HG02870 (cell line): ENCODE measurements around the gene PEMT.

Experiments used
- ATAC-seq: cut with Tn5 transposase; IDR thresholded peaks from one replicate; pipeline ENCODE4 v1.9.1; 2021; ENCODE audit warnings: mild to moderate bottlenecking, moderate library complexity; ENCODE audit not compliant: unreplicated experiment

Gene PEMT

DNA sequence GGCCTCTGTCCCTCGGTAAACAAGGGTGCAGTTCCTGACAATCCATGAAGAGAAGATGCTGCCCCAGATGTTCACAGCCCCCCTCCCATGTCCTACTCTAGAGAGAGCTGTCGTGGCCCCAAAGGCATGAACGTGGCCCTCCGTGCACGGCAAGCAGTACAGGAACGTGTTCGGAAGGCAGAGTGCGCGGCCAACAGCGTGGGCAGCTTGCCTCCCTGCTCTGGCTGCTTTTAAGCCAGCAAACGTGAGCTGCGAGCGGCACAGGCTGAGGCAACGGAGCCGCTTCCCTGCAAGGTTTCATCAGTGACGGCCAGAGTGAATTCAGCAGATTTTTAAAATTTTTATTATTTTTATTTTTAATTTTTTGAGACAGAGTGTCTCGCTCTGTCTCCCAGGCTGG lies 37.2 kb downstream of the PEMT start:
- no peak for ATAC-seq

DNA sequence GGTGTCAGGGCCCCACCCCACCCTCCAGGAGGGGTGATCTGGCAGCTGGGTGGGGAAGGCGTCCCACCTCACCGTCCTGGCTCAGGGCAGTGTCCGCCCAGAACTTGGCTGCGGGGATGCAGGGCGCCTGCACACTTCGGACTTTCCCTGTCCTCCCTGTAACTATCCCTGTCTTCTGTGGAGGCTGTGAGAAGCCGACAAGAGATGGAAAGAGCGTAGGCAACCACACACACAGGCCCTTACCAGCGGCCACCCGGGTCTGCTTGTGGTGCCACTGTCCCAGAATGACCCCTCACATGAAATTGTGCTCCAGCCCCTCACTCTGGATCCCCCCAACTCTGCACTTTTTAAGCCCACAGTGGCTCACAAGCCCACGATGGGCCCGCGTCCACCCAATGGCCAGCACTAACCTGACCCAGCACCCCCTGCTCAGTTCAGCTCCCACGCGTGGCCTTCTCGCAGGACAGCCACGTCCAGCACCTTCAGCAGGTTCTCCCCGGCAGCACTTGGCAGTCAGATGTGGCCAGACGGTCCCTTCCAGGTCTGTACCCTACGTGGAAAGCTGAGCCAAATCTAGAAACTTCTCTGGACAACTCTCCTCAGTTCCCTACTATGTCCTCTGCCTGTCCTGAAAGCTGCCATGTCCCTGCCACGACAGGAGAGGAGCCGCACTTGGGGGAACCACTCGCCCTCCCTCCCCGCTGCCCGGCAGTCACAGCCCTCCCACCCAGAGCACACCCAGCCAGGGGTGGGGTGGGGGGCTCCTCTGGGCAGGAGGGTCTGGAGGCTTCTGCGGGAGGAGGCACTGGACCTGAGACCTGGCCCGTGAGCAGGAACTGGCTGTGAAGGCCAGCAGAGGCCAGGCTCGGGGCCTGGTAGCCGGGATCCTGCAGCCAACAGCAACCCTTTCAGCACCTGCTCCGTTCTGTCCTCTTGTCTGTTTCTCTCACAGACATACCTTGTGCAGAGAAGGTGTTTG lies 38.0 kb downstream of the PEMT start:
- no peak for ATAC-seq

DNA sequence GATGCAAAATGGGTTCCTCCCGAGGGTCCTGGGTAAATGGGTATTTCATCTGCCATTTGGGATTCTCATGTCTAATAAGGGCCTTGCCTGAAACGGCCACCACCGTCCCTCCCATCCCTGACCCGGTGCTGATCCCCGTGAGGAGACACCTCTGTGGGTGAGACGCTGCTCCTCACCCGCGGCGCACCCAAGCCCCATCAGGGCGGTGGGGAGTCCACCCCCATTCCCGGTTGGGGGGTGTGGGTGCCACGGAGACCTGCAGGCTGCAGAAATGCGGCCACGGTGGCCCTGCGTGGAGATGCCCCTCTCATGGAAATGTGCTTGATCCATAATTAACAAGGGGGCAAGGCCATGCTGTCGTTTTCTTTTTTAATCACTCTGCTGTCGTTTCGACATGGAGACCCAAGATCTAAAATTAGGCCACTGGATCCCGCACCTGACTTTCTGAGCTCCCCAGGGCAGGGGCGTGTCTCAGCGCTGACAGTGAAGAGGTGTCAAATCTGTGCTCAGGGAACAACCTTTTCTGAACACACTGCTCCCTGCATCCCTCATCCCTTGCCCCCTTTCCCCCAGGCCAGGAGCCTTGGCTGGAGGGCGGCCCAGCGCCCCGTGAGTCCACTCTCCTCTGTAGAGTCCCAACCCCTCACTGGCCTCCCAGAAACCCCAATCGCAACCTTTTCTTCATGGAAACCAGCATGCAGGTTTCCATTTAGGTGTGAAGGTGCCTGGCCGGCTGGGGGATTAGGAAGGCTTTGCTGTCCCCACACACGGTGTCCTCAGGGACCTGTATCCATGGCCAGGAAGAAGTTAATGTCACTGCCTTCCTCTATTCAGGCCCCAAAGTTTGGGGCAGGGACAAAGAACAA lies 38.9 kb downstream of the PEMT start:
- ATAC-seq, result no peak

DNA sequence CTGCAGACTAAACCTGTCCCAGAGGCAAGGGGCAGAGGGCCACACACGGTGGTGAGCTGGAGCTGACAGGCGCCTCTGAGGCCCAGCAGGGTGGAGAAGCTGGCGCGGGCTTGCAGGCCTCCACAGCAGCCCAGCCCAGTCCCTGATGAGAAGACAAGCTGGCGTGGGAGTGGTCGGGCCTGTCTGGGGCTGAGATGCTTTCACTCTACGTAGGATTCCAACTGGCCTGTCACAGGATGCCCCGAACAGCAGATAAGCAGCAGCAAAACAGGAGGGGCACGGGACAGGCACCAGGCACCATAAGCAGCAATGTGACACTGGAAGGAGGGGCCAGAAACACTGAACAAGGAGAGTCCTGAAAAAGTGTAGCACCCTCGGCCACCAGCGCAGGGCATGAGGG lies 40.1 kb downstream of the PEMT start:
- ATAC-seq, result no peak

DNA sequence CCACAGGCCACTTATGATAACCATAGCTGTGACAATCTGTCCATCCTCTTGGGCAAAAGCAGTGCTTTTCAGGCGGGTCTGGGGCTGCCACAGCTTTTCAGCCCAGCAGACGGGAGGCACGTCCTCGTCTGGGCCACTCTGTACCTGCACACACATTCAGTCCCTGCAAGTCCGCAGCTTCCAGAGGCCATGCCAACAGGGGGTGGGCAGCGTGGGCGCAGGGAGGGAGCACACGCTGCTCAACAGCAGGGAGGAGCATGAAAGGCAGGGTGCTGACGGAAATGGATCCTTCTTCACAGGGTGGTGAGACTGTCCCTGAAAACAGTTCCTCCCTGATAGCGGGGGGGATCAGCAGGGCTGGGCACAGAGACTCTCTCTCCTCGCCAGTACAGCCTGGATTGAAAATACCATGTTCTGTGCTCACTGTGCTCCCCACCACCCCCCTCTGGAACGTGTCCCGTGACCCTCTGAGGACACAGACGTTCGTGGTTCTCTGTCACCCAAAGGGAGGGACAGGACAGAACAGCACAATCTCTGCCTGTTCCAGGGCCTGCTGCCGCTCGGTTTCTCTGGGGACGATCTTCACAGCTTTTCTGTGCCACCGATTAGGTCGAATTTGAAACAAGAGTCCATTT lies 41.7 kb downstream of the PEMT start:
- ATAC-seq, result no peak

DNA sequence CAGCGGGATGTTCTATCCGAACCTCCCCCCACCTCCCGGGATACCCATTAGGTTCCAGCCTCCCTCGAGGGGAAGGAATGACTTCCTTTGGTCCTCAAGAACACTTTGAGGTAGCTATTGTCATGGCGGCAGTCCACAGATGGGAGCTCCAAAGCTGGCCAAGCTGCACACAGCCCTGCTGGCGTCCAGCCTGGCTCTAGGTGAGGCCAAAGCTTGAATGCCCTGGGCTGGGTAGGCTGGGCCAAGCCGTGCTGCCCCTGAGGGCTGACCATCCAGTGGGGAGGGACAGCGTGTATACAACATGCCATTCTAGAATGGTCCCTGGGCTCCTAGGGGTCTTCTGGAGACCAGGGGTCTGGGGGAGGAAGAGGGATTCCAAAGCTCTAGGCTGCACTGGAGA lies 43.5 kb downstream of the PEMT start:
- no peak for ATAC-seq

DNA sequence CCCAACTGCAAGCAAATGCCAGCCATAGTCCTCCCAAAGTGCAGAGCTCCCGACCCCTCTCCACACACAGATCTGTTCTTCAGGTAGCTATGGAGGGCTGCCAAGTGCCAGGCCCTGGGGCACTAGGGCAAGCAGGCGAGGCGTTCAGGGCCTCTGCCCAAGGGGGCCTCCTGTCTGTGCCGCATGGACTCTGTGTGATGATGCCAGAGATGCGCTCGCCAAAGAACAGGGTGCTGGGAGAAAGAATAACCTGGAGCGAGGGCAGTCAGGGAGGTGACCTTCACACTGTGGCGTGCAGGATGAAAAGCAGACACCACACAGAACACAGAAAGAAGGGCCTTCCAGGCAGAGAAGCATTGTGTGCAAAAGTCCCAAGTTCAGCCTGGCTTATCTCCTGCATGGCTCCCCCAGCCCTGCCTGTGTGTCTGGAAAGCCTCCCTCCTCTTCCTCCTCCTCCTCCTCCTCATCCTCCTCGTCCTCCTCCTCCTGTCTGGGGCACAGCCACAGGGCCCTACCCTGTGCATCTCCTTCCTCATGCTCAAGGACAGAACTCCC lies 44.2 kb downstream of the PEMT start:
- no peak for ATAC-seq

DNA sequence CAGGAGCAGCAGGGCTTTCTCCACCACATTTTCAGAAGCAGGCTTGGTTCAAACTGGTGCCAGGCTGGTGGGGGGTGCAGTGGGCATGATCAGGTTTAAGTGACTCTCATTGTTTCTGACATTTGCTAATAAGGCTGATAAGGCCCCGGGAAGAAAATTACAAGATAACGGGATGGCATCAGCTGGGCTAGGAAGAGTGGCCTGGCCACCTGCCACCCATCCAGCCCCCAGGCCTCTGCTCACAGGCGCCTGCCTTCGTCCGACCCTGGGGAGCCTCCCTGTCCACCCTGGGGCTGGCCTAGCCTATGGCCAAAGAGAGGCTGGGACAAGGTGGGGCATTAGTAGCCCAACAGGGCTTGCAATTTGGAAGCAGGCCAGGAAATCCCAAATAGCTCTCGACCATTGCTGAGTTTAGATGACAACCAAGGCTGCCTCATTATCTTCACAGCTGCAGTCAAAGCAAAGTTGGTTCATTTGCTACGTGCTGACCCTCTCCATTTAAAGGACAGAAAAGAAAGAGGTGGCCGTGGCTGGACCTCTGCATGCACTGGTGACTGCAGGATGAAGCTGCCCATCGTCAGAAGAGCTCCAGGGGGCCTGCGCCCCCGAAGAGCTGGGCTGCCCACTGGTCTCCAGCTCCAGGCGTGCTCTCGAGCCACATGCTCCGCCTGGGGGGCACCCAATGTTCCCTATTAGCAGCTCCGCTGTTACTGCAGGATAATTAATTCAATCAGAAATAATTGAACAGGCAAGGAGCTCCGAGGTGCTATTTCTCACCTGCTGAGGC lies 44.9 kb downstream of the PEMT start:
- ATAC-seq, result no peak

DNA sequence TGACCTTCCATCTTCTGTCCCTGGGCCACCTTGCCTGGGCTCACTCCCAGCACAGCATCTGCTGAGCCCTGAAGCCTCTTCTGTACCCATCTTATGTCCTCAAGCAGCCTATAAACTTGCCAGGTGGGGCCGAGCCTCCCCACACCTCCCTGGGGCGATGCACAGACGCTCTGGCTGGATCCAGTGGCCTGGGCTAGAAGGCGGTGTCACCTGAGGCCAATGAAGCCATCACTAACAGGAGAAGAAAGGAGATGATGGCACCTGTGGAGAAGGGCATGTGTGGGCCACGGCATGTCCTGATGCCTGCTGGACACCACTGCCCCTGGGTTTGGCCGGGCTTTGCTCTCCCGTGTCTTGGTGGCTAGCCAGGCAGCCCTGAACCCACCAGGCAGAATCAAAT lies 45.5 kb downstream of the PEMT start:
- ATAC-seq, result no peak

DNA sequence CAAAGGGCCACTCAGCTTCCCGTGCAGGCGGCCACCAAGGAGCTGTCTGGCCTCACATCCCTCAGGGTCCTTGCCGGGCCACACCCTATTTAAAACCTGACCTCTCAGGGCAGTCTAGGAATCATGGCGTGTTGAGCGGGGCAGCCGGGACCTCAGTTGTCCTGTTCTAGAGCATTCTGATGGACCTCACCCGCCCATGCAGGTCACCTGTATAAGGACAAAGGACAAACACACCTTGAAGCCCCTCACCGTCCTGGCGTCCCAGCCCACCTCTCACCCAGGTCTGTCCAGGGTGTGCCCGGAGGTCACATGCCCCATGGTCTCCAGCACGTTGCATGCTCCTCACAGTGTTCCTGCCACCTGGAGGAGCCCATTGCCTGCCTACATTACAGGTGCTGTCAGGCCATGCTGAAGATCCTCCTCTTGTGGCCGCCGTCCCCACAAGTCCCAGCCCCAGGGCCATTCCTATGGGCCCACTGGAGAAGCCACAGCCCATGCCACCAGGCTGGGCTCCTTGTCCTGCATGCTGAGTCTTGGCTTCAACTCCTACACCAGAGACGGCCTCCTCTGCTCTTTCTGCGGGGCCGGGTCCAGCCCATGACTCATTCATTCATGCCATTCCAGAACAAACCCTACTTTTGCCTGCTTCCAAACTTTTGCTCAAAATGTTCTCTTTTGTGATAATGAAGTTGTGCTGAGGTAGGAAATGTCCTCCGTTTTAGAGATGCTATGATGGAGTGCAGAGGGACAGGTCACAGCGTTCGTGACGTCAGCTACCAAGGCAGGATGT lies 46.3 kb downstream of the PEMT start:
- no peak for ATAC-seq

DNA sequence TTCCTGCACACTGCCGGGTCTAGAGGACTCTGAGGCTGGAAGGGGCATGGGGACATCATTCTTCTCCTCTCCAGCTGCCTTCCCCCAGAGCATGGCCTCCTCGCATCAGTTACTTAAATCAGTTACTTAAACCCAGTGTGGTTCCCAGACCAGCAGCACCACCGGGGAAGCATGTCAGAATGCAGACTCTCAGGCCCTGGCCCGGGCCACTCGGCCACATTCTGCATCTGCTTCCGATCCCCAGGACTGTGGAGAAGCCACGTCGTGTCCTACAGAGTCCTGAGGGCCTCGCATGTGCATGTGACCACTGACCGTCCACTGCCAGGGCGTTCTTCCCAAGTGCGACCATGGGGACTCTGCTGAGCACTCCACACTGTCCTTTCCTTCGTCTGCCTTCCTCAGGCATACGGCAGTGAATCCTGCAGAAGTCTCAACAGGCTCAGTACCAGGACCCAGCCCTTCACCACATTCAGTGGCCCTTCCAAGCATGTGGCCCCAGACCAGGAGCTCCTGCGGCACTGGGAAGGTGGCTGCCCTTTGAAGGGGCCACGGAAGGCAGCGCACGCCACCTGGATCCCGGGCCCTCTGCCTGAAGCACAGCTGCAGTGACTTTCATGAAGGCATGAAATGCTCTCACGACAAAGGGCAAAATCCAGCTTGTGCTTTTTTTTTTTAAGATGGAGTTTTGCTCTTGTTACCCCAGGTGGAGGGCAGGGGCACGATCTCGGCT lies 48.4 kb downstream of the PEMT start:
- ATAC-seq, result no peak

DNA sequence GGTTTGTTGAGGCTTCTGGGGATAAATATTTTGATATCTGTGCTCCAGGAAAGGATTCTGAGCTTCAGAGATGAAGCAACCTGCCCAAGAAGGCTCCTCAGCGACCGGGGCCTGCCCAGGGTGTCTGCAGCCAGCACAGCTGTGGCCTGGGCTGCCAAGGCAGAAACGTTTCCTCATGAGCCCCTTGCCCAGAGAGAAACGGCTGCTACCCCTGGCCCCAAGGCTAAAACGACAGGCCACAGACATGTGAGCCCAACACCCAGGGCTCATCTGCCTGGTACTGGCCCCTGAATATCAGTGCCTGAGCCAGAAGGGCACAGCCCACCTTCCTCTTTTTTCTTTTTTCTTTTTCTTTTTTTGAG lies 49.9 kb downstream of the PEMT start:
- no peak for ATAC-seq

DNA sequence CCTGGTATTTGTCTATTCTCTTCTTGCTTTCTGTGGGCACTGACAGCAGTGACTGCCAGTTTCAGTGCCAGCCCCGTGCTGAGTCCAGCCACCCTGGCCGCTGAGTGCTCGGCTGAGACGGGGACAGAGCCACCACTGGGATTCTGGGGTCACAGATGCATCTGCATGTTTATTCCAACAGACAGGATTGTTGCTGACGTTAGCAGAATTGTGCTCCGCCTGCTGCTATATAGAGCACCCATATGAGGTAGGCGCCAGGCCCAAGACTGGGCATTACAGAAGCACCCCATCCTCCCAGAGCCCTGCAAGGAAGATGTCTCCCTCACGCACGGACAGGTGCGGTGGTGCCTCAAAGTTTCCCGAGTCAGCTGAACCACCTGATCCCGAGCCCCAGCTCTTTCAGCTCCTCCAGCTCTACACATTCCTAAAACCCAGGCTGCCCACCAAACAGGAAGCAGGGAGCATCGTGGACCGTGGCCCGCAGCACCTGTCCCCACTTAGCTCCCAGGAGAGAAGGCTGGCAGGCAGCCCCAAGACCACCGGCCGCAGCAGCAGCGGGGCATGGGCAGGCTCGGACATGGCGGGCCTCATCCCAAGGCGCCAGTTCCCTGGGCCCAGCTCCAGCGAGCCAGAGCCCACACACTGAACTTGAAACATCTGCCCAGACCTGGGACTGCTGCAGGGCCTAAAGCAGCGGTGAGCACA lies 50.4 kb downstream of the PEMT start:
- ATAC-seq, result no peak

DNA sequence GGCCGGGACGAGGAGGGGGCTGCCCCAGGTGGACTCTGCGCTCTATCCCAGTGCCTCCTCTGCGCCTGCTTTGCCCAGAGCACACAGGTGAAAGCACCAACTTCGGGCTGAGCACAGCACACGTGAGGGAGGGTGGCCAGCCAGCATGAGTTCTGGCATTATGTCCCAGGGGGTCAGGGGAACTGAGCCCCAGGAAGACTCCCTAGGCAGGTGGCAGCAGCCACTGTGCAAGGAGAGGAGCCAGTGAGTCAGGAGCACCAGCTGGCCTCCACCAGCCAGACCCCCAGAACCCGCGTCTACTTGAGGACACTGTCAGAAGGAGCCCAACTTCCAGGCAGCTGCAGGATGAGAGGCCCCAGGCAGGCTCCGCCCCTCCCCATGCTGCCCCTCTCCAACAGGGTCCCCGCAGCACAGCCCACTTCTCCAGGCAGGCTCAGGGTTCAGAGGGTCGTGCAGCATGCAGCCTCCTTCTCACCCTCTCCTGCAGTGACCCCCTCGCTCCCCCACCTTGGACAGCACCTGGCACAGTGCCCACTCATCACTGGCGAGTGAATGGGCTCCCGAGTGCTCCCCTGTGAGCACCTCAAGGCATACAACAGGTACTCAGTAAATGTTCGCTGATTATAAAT lies 51.1 kb downstream of the PEMT start:
- no peak for ATAC-seq

DNA sequence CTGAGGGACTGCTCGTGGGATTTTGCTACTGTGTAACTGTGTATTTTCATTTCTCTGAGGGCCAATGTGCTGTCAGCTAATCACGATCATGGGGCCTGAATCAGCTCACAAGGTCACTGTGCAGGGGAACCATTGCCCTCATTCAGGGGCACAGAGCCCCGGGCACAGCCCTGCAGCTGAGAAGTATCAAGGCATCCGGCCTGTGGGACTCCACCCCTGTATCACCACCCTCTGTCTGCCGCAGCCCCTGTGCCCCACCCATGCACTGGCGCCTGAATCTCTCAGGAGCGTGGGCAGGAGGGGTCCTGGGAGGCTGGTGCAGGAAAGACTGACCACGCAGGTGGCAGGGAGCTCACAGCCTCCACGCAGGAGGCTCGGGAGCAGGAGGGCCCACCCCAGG lies 51.9 kb downstream of the PEMT start:
- ATAC-seq, result no peak

DNA sequence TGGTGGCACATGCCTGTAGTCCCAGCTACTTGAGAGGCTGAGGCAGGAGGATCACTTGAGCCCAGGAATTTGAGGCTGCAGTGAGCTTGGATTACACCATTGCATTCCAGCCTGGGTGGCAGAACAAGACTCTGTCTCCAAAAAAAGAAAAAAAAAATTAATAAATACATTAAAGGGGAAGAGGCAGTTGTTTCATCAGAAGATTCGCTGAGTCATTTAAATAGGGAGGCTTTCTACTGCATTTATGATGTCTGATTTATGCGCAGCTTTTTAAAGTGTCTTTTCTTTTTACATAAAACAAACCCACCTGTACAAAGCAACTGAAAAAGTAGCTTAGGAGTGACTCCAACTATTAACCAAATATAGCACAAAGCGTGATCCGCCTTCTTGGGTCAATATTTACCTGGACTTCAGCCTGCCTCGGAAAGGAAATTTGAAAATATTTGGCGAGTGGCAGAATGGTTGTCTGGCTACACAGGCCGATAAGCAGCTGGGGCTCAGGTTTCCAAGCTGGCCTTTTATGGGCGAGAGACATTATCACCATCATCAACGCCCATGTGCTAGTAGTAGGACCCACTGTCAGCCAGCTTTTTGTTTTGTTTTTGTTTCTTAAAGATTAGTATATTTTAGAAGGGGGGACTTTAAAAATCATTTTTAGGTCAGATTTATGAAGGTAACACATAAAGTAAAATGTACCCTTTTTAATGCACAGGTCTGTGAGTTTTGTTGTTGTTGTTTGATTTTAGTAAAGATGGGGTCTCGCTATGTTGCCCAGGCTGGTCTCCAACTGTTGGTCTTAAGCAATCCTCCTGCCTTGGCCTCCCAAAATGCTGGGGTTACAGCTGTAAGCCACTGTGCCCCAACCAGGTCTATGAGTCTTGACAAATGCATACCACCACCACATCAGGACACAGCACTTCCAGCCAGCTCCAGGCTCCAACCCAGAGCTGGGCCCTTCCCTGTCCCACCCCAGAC lies 52.8 kb downstream of the PEMT start:
- ATAC-seq, result no peak
